Choroid plexus epithelial cell (primary cell): Measurements from ENCODE around the gene CLIC4.

Experiments
- DNase-seq: peaks from one replicate; pipeline ENCODE4 v3.0.0-alpha.2; 2010; ENCODE audit warnings: low read depth
- H3K4me3 ChIP-seq: 2 replicates; pipeline ENCODE4 v1.5.1; 2011; ENCODE audit warnings: low read depth, mild to moderate bottlenecking, control low read depth, low read length, moderate library complexity
- CTCF ChIP-seq: conservative IDR thresholded peaks from 2 replicates; pipeline ENCODE4 v1.5.1; 2011; ENCODE audit warnings: low read depth, mild to moderate bottlenecking, control low read depth, inconsistent platforms, low read length, moderate library complexity

Gene CLIC4

GRCh38 chr1:24875991-24876506 is 130.8 kb downstream of the CLIC4 start:
- DNase-seq: no peak
- no peak for TF ChIP-seq CTCF
- no peak overlapping the region for H3K4me3 ChIP-seq

- no peak for DNase-seq
- no peak overlapping the region for H3K4me3 ChIP-seq
- no peak for TF ChIP-seq CTCF
Observed at GRCh38 chr1:24878045-24878444, 132.8 kb downstream of the CLIC4 start.

DNA sequence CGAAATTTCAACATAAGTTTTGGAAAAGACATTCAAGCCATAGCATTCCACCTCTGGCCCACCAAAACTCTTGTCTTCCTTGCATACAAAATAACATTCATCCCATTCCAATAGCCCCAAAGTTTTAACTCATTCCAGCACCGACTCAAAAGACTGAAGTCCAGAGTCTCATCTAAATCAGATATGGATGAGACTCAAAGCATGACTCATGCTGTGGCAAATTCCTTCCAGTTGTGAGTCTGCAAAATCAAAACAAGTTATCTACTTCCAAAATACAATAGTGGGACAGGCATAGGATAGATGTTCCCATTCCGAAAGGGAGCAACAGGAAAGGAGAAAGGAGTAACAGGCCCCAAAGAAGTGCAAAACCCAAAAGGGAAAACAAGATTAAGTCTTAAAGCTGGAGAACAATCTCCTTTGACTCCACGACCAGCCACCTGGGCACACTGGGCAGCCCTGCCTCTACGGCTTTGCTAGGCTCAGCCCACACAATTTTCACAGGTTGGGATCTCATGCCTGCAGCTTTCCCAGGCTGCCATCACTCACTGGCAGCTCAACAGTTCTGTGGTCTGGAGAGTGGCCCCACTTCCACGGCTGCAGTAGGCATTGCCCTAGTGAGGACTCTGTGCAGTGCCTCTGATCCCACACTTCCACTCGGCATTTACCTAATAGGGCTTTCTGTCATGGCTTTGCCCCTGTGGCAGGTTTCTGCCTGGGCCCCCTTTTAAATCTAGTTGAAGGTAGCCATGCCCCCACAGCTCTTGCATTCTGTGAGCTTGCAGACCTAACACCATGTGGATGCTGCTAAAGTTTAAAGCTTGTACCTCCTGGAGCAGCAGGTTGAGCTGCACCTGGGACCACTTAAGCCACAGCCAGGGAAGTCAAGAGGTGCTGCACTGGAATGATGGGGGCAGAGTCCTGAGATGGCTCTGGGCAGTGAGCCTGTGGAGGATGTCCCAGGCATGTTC is 133.8 kb downstream of the CLIC4 start:
- no peak for TF ChIP-seq CTCF
- H3K4me3 ChIP-seq: no peak overlapping the region
- DNase-seq: peak; percentile 48

GRCh38 chr1:24881034-24881433 is 135.8 kb downstream of the CLIC4 start:
- no peak for TF ChIP-seq CTCF
- DNase-seq: no peak
- H3K4me3 ChIP-seq: no peak overlapping the region

- no peak for TF ChIP-seq CTCF
- H3K4me3 ChIP-seq: no peak overlapping the region
- DNase-seq: no peak
Observed at GRCh38 chr1:24884751-24885150, 139.5 kb downstream of the CLIC4 start.

- no peak overlapping the region for H3K4me3 ChIP-seq
- no peak for TF ChIP-seq CTCF
- no peak for DNase-seq
Observed at GRCh38 chr1:24886241-24886640, 141.0 kb downstream of the CLIC4 start.
